OCI-LY7 (cell line): ENCODE results near the gene RBCK1.

Experiments used
- EZH2phosphoT487 ChIP-seq: fragments of 200-600 bp; sonication (generic); IDR thresholded peaks from 2 replicates; pipeline ENCODE4 v1.6.1; 2018; ENCODE audit warnings: low read depth, borderline replicate concordance, mild to moderate bottlenecking, mixed run types, antibody characterized with exemption, low read length, moderate library complexity, mixed read lengths
- TF ChIP-seq, protein P1 (sequence below): fragments of 200-600 bp; sonication (generic); conservative IDR thresholded peaks from 2 replicates; pipeline ENCODE4 v1.5.1; 2014; ENCODE audit warnings: mild to moderate bottlenecking, antibody characterized with exemption, low read length, moderate library complexity, mixed read lengths

- no peak for TF ChIP-seq EZH2phosphoT487
- TF ChIP-seq, protein P1, sequence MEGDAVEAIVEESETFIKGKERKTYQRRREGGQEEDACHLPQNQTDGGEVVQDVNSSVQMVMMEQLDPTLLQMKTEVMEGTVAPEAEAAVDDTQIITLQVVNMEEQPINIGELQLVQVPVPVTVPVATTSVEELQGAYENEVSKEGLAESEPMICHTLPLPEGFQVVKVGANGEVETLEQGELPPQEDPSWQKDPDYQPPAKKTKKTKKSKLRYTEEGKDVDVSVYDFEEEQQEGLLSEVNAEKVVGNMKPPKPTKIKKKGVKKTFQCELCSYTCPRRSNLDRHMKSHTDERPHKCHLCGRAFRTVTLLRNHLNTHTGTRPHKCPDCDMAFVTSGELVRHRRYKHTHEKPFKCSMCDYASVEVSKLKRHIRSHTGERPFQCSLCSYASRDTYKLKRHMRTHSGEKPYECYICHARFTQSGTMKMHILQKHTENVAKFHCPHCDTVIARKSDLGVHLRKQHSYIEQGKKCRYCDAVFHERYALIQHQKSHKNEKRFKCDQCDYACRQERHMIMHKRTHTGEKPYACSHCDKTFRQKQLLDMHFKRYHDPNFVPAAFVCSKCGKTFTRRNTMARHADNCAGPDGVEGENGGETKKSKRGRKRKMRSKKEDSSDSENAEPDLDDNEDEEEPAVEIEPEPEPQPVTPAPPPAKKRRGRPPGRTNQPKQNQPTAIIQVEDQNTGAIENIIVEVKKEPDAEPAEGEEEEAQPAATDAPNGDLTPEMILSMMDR, result no peak
These were observed 5.6 kb upstream of the RBCK1 start for GRCh38 chr20:402496-402885.
